Stimulated activated memory B cell treated with anti-CD40 and anti-IgM and Interleukin-4, amounts not matched to agents 10 μg/mL and 1 μg/mL and 100 μg/mL, for 72 hours (primary cell): ENCODE data around the gene LRRC45.

Source experiments
- ATAC-seq: fragments of 150-1000 bp; cut with Tn5 transposase; 2 replicates; pipeline ENCODE4 v1.10.0; 2021
- H3K27ac Mint-ChIP-seq: one replicate; pipeline ENCODE4 v1.8.0; 2022; ENCODE audit warnings: mild to moderate bottlenecking, mixed read lengths
- H3K27me3 Mint-ChIP-seq: one replicate; pipeline ENCODE4 v1.8.0; 2022; ENCODE audit warnings: mixed read lengths
- H3K36me3 Mint-ChIP-seq: one replicate; pipeline ENCODE4 v1.8.0; 2022; ENCODE audit warnings: mixed read lengths
- H3K4me1 Mint-ChIP-seq: one replicate; pipeline ENCODE4 v1.8.0; 2022; ENCODE audit warnings: mixed read lengths
- H3K4me3 Mint-ChIP-seq: one replicate; pipeline ENCODE4 v1.8.0; 2022; ENCODE audit warnings: mild to moderate bottlenecking, moderate library complexity, mixed read lengths
- H3K9me3 Mint-ChIP-seq: one replicate; pipeline ENCODE4 v1.8.0; 2022; ENCODE audit warnings: mixed read lengths

LRRC45 gene

GRCh38 chr17:81990836-81991683 is 32.0 kb upstream of the LRRC45 start:
- Mint-ChIP-seq H3K27ac (no peak overlapping the region), H3K36me3 (peaks cover 33% of the 10 kb centered on the region), H3K4me3 (no peak overlapping the region), H3K27me3 (no peaks in the 10 kb centered on the region), H3K9me3 (no peaks in the 10 kb centered on the region), H3K4me1 (peaks cover 12% of the 10 kb centered on the region)
- ATAC-seq: no peak

GRCh38 chr17:81991684-81992305 is 31.3 kb upstream of the LRRC45 start:
- H3K36me3 Mint-ChIP-seq: peaks cover 36% of the 10 kb centered on the region
- H3K27ac Mint-ChIP-seq: no peak overlapping the region
- H3K9me3 Mint-ChIP-seq: no peaks in the 10 kb centered on the region
- H3K27me3 Mint-ChIP-seq: no peaks in the 10 kb centered on the region
- no peak for ATAC-seq
- peaks cover 7% of the 10 kb centered on the region for H3K4me1 Mint-ChIP-seq
- no peak overlapping the region for H3K4me3 Mint-ChIP-seq

GRCh38 chr17:81992306-81993102 is 30.6 kb upstream of the LRRC45 start:
- no peaks in the 10 kb centered on the region for H3K9me3 Mint-ChIP-seq
- peaks cover 31% of the 10 kb centered on the region for H3K36me3 Mint-ChIP-seq
- no peak for ATAC-seq
- no peak overlapping the region for H3K27ac Mint-ChIP-seq
- H3K4me1 Mint-ChIP-seq: peaks cover 6% of the 10 kb centered on the region
- no peak overlapping the region for H3K4me3 Mint-ChIP-seq
- H3K27me3 Mint-ChIP-seq: no peaks in the 10 kb centered on the region

GRCh38 chr17:81993729-81994592 is 29.1 kb upstream of the LRRC45 start:
- H3K4me3 Mint-ChIP-seq: no peak overlapping the region
- peaks cover 25% of the 10 kb centered on the region for H3K36me3 Mint-ChIP-seq
- ATAC-seq: no peak

GRCh38 chr17:81994593-81995462 is 28.3 kb upstream of the LRRC45 start:
- Mint-ChIP-seq H3K36me3 (peaks cover 18% of the 10 kb centered on the region), H3K4me1 (peaks cover 6% of the 10 kb centered on the region), H3K27ac (no peak overlapping the region), H3K4me3 (no peak overlapping the region), H3K27me3 (no peaks in the 10 kb centered on the region), H3K9me3 (no peaks in the 10 kb centered on the region)
- ATAC-seq: peak; percentile 42

More at GRCh38 chr17:81993729-81994592, 29.1 kb upstream of the LRRC45 start:
- Mint-ChIP-seq H3K4me1 (peaks cover 6% of the 10 kb centered on the region), H3K27ac (no peak overlapping the region), H3K27me3 (no peaks in the 10 kb centered on the region), H3K9me3 (no peaks in the 10 kb centered on the region)

GRCh38 chr17:81995463-81996231 is 27.5 kb upstream of the LRRC45 start:
- Mint-ChIP-seq H3K9me3 (no peaks in the 10 kb centered on the region), H3K27me3 (no peaks in the 10 kb centered on the region), H3K4me1 (peaks cover 2% of the 10 kb centered on the region), H3K27ac (no peak overlapping the region), H3K4me3 (no peak overlapping the region), H3K36me3 (peaks cover 15% of the 10 kb centered on the region)
- no peak for ATAC-seq

- H3K9me3 Mint-ChIP-seq: no peaks in the 10 kb centered on the region
- H3K4me3 Mint-ChIP-seq: no peak overlapping the region
- H3K36me3 Mint-ChIP-seq: peaks cover 13% of the 10 kb centered on the region
- no peak for ATAC-seq
- no peaks in the 10 kb centered on the region for H3K4me1 Mint-ChIP-seq
- H3K27ac Mint-ChIP-seq: no peak overlapping the region
- H3K27me3 Mint-ChIP-seq: no peaks in the 10 kb centered on the region
Observed at GRCh38 chr17:81996232-81996756, 26.8 kb upstream of the LRRC45 start.

GRCh38 chr17:81996757-81997441 is 26.2 kb upstream of the LRRC45 start:
- no peak overlapping the region for H3K27ac Mint-ChIP-seq
- no peaks in the 10 kb centered on the region for H3K9me3 Mint-ChIP-seq
- H3K4me1 Mint-ChIP-seq: no peaks in the 10 kb centered on the region

GRCh38 chr17:81998212-81998611 is 24.9 kb upstream of the LRRC45 start:
- Mint-ChIP-seq H3K27me3 (no peaks in the 10 kb centered on the region), H3K9me3 (no peaks in the 10 kb centered on the region), H3K36me3 (peaks cover 13% of the 10 kb centered on the region), H3K27ac (no peak overlapping the region), H3K4me3 (no peak overlapping the region), H3K4me1 (no peaks in the 10 kb centered on the region)
- no peak for ATAC-seq

More at GRCh38 chr17:81996757-81997441, 26.2 kb upstream of the LRRC45 start:
- no peaks in the 10 kb centered on the region for H3K27me3 Mint-ChIP-seq
- H3K4me3 Mint-ChIP-seq: no peak overlapping the region
- no peak for ATAC-seq
- peaks cover 13% of the 10 kb centered on the region for H3K36me3 Mint-ChIP-seq

- Mint-ChIP-seq H3K27ac (no peak overlapping the region), H3K27me3 (no peaks in the 10 kb centered on the region)
Observed at GRCh38 chr17:81998691-81999438, 24.2 kb upstream of the LRRC45 start.

GRCh38 chr17:81999587-81999975 is 23.5 kb upstream of the LRRC45 start:
- no peak for ATAC-seq
- no peaks in the 10 kb centered on the region for H3K27me3 Mint-ChIP-seq
- no peaks in the 10 kb centered on the region for H3K9me3 Mint-ChIP-seq
- H3K4me3 Mint-ChIP-seq: no peak overlapping the region
- H3K27ac Mint-ChIP-seq: no peak overlapping the region
- H3K36me3 Mint-ChIP-seq: peaks cover 13% of the 10 kb centered on the region
- no peaks in the 10 kb centered on the region for H3K4me1 Mint-ChIP-seq

More at GRCh38 chr17:81998691-81999438, 24.2 kb upstream of the LRRC45 start:
- H3K36me3 Mint-ChIP-seq: peaks cover 13% of the 10 kb centered on the region
- H3K4me1 Mint-ChIP-seq: no peaks in the 10 kb centered on the region
- no peak for ATAC-seq
- H3K4me3 Mint-ChIP-seq: no peak overlapping the region
- H3K9me3 Mint-ChIP-seq: no peaks in the 10 kb centered on the region
